Left lobe of liver (tissue), 2 donors: ENCODE results near the gene PDCD5. TPM values are rescaled to one million over a fixed set of nuclear protein-coding genes. Genes with fewer than 3 reads are reported as not detected.

ENCODE experiments used
- ATAC-seq: fragments of 200-7000 bp; cut with Tn5 transposase; one replicate; pipeline ENCODE4 v1.9.1; 2020; ENCODE audit warnings: mild to moderate bottlenecking, moderate library complexity
- DNase-seq: peaks from one replicate; pipeline ENCODE4 v3.0.0-alpha.2; 2020; ENCODE audit warnings: low spot score
- total RNA-seq: library from RNA; stranded (reverse); gene quantifications from one replicate; pipeline ENCODE4 v1.2.1, GENCODE V29; 2021
- donor health status: DM: no; HTN: no; CAD: no; lungs with moderate emphysema.
- donor health status: DM: no; HTN: yes; CAD: no.

Gene PDCD5
- total RNA-seq, 1 donor from 2014 or later: 32.7 TPM

DNA sequence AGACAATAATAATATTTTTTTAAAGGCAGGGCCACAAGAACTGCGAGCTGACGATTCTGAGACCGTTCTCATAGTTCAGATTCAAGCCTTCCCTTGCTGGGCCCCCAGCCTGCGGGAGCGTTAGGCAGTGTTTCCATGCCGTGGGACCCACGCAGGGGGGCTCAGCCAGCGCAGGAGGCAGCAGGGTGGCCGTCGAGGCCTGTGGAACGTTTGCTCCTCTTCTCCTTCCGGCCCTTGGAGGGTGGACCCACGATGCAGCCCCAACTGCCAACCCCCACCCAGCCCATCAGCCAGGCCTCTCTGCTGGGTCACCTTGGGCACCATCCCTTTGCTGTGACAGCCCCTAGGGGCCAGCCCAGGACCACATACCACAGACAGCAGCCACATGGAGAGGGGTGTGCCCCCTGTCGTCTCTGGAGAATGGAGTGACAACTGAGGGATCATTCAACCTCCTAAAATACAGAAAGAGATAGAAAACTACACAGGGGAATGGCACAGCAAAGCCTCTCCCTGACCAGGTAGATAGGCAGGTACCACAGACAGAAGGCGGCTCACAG, 46.8 kb downstream of the PDCD5 start:
- ATAC-seq (no peak), DNase-seq (no peak)

DNA sequence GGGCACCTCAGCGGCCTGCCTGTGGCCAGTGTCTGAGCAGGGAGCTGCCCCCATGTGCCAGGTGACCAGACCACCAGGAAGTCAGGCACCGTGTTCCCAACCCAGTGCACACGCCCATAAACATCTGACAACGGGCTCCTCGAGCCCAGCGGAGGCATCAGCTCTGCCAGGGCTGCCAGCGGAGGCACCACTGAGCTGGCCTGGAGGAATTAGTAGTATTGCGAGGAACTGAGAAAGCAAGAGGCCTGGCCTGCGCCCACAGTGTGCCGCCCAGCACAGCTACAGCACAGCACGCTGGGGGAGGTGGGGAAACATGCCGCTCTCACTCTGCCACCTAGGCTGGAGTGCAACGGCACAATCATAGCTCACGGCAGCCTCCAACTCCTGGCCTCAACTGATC, 49.3 kb downstream of the PDCD5 start:
- ATAC-seq: no peak
- DNase-seq: no peak

DNA sequence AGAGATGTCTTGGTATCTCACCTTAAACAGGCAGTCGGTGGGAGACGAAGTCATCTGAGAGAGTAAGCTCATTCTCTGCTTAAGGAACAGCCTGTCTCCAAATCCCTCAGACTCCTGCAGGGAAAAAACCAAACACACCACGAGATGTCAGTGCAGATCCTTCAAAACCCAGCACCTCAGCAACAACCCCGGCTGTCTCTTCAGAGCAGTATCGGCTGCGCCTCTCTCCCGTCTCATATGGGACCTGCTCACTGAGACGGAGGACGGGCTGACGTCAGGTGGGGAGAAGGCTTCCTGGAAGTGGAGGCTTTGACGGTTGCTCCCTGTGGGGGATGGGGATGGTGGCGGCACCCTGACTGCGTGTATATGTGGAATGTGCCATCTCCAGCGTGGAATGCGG, 50.4 kb downstream of the PDCD5 start:
- ATAC-seq (peak; percentile 34), DNase-seq (no peak)

Other genes with a start within 250 kb of the PDCD5 start
- gene ZNF507, start 235.6 kb upstream of the PDCD5 start, total RNA-seq: 7.6 TPM
- 12.8 TPM for gene DPY19L3, start 175.4 kb upstream of the PDCD5 start, total RNA-seq
- gene ANKRD27, start 94.0 kb downstream of the PDCD5 start, total RNA-seq: 8.4 TPM
- gene RGS9BP, start 94.7 kb downstream of the PDCD5 start, total RNA-seq: 0.10 TPM
- gene NUDT19, start 110.6 kb downstream of the PDCD5 start, total RNA-seq: 8.2 TPM
- gene TDRD12, start 138.6 kb downstream of the PDCD5 start, total RNA-seq: not detected